GM18517 (cell line): ENCODE measurements around the gene LGALS13.
"Not testable (repeated sequence)": the region's sequence is repeated elsewhere in the genome, so short reads cannot be mapped to it uniquely, and the experiment has no call there.

ENCODE experiments used
- ATAC-seq: cut with Tn5 transposase; IDR thresholded peaks from one replicate; pipeline ENCODE4 v1.9.1; 2021; ENCODE audit warnings: mild to moderate bottlenecking, moderate library complexity; ENCODE audit not compliant: unreplicated experiment

Gene LGALS13

DNA sequence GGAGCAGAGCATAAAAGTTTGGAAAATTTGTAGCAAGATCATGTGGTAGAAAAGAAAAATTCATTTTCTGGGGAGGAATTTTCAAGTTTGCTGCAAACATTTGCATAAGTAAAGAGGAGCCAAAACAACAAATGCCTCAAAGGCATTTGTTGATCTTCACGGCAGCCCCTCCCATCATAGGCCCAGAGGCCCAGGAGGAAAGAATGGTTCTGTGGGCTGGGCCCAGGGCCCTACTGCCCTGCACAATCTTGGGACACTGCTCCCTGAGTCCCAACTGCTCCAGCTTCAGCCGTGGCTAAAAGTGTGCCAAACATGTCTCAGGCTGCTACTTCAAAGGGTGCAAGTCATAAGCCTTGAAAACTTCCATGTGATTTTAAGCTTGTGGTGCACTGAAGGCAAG, 11.3 kb downstream of the LGALS13 start:
- ATAC-seq, result no peak

GRCh38 chr19:39617745-39618144, 15.4 kb downstream of the LGALS13 start:
- no peak for ATAC-seq

DNA sequence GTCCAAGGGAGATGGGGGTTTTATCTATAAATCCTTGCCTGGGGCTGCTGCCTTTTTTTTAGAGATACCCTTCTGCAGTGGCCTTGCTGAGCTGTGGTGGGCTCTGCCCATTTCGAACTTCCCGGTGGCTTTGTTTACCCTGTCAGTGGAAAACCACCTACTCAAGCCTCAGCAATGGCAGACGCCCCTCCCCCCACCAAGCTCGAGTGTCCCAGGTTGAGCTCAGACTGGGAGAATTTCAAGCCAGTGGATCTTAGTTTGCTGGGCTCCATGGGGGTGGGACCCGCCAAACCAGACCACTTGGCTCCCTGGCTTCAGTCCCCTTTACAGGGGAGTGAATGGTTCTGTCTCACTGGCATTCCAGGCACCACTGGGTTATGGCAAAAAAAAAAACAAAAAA, 21.6 kb downstream of the LGALS13 start:
- no peak for ATAC-seq

DNA sequence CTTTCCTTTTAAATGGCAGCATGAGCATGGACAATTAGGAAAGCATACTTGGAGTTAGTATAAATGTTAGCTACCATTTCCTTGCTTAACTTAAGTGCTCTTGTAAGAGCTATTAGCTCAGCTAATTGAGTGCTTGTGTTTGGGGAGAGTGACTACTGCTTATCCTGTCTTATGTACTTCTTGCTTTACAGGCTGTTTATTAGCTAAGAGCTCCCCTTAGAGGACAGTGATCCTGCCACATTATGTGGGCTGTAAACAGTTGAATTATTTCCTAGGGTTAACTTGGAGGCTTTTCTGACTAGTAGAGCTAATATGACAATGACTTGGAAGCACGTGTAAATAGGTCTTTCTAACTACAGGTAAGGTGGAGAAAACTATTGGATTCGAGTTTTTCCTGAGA, 25.3 kb downstream of the LGALS13 start:
- not testable (repeated sequence) for ATAC-seq

DNA sequence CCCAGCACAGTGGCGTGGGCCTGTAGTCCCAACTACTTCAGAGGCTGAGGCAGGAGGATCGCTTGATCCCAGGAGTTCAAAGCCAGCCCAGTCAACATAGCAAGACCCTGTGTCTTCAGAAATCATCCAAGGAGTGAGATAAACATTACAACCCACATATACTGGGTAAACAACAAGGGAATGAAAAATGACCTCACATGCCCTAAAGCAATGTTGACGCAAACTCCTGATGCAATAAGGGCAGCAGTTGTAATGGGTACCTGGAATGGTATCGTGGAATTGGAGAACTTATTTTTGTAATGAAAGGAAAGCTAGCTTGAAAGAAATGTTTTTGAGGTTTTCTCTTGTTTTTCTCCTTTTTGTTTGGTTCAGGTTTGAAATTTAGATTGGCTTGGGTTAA, 28.9 kb downstream of the LGALS13 start:
- ATAC-seq, result no peak

DNA sequence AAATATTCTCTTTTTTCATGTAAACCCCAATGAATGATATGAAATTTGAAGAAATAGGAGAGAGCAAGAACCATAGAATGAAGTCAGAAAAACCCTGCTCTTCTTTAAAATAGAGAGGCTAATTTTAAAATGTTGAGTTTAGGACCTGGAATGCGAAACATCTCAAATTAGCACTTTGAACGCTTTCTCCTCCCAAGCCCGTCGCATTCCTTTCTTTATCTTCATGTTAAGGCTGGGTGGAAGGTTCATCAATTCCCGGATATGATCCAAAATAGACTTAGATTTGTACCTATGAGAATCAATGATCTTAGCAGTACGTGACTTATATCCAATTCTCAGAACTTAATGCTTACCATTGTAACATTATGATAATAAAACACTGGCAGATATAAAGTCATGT, 29.3 kb downstream of the LGALS13 start:
- ATAC-seq, result no peak

GRCh38 chr19:39637891-39638290, 35.6 kb downstream of the LGALS13 start:
- no peak for ATAC-seq

GRCh38 chr19:39641773-39642172, 39.4 kb downstream of the LGALS13 start:
- no peak for ATAC-seq

- ATAC-seq, result no peak
Observed at GRCh38 chr19:39643591-39643990, 41.3 kb downstream of the LGALS13 start.

DNA sequence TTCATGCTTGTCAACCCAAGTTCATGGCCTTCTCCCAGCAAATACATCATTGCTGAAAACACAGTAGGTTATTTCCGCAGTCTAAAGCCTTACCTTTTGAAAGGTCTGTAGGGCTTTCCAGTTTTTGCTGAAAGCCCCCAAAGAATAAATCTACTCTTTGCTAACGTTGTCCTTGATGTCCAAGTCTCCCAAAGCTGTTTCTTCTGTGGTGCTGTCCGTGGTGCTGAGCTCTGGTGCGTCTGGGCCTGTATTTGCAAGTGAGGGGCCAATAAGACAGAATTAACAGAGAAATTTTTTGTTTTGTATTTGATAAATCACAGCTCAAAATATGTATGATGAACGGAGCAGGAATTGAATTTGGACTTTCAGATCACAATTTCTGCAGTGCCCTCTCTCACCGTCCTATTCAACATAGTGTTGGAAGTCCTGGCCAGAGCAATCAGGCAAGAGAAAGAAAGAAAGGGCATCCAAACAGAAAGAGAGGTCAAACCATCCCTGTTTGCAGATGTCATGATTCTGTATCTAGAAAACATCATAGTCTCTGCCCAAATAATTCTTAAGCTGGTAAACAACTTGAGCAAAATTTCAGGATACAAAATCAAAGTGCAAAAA, 43.6 kb downstream of the LGALS13 start:
- ATAC-seq, result no peak

DNA sequence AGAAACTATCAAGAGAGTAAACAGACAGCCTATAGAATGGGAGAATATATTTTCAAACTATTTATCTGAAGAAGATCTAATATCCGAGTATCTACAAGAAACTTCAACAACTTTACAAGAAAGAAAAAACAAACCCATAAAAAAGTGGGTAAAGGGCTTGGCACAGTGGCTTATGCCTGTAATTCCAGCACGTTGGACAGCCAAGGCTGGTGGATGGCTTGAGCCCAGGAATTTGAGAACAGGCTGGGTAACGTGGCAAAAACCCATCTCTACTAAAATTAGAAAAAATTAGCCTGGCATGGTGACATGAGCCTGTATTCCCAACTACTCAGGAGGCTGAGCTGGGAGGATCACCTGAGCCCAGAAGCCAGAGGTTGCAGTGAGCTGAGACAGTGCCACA, 45.6 kb downstream of the LGALS13 start:
- ATAC-seq, result no peak

DNA sequence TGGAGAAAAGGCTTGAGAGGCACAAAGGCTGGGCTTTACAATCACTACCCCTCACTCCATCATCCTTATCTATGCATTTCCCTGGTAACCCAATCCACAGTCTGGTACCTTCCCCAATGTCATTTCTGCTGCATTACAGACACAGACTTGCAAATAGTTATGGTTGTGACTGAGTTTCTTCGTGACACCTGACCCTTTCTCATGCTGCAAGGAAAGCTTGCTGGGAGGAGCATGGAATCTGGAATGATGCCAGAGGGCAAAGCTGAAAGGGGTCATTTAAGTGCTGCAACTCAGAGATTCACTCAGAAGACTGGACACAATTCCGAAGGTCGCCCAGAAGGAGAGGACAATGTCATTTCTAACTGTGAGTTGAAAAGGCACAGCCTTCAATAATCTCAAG, 53.3 kb downstream of the LGALS13 start, which contains the start of gene LGALS16:
TSS of gene LGALS16 (plus strand) at position 301 of the 400 bp plus-strand sequence. CDS start at position 350, 49 bp downstream.
- ATAC-seq, result no peak
